H1 (cell line): ENCODE data around the gene UBTD2. TPM values are rescaled to one million over a fixed set of nuclear protein-coding genes. Genes with fewer than 3 reads are reported as not detected.
A peak's percentile ranks its signal among the peaks of the same experiment; 100 is the strongest.

Experiments used
- CTCF ChIA-PET: fragments of 300-600 bp; sonication (Branson Sonifier 250); formaldehyde crosslinking; loops from one replicate; lab custom pipeline; 2021; ENCODE audit not compliant: partially characterized antibody; lab: Charles Lee
- POLR2A ChIA-PET: fragments of 300-600 bp; sonication (Branson Sonifier 250); formaldehyde crosslinking; loops from one replicate; lab custom pipeline; 2021; ENCODE audit warnings: inconsistent platforms; ENCODE audit not compliant: partially characterized antibody; lab: Charles Lee
- DNase-seq, 2 experiments: peaks; one replicate each; pipeline versions ENCODE4 v3.0.0 to v3.0.0-alpha.2; 2010 to 2022; ENCODE audit warnings: low spot score in 2 of 2, low read depth in 1 of 2, mixed read lengths in 1 of 2
- FAIRE-seq: peaks from 2 replicates; lab custom pipeline; 2011; peaks lifted over from hg19 to GRCh38; lab: Jason Lieb, UNC
- H2AFZ ChIP-seq: 2 replicates; pipeline ENCODE4 v1.8.1; 2012; ENCODE audit warnings: low read length, inconsistent platforms
- H2AK5ac ChIP-seq: 2 replicates; pipeline ENCODE4 v1.6.1; 2013; ENCODE audit warnings: low read depth, low read length
- H2BK120ac ChIP-seq: replicated peaks from 2 replicates; pipeline ENCODE3; 2013; ENCODE audit warnings: low read depth, low read length, inconsistent platforms
- H2BK12ac ChIP-seq: 2 replicates; pipeline ENCODE4 v1.6.1; 2013; ENCODE audit warnings: low read depth, low read length
- H2BK15ac ChIP-seq: 2 replicates; pipeline ENCODE4 v1.6.1; 2013; ENCODE audit warnings: low read length
- H2BK20ac ChIP-seq: 2 replicates; pipeline ENCODE4 v1.6.1; 2013; ENCODE audit warnings: low read length
- H2BK5ac ChIP-seq: 2 replicates; pipeline ENCODE4 v1.6.1; 2013; ENCODE audit warnings: low read depth, low read length
- H3K14ac ChIP-seq: 2 replicates; pipeline ENCODE4 v1.6.1; 2013; ENCODE audit warnings: inconsistent platforms; ENCODE audit not compliant: insufficient read length
- H3K18ac ChIP-seq: 2 replicates; pipeline ENCODE4 v1.6.1; 2013; ENCODE audit warnings: low read length; ENCODE audit errors: extremely low read depth
- H3K23ac ChIP-seq: 2 replicates; pipeline ENCODE4 v1.6.1; 2013; ENCODE audit warnings: inconsistent platforms; ENCODE audit not compliant: insufficient read length
- H3K23me2 ChIP-seq: 2 replicates; pipeline ENCODE4 v1.6.1; 2013; ENCODE audit warnings: low read depth, low read length
- H3K27ac ChIP-seq: 2 replicates; pipeline ENCODE4 v1.6.1; 2011; ENCODE audit warnings: low read depth, low read length, inconsistent platforms
- H3K27me3 ChIP-seq, 4 experiments: replicated peaks in 1 of 4; 1 replicate in 1 of 4; 2 replicates in 3 of 4; pipeline versions ENCODE4 v1.6.1 to v1.8.1; 2011 to 2013; ENCODE audit warnings: low read length in 3 of 4, mild to moderate bottlenecking in 3 of 4, inconsistent platforms in 2 of 4, mixed read lengths in 2 of 4, moderate library complexity in 1 of 4; ENCODE audit not compliant: control insufficient read depth in 3 of 4, insufficient read depth in 3 of 4; ENCODE audit errors: extremely low read depth in 1 of 4
- H3K36me3 ChIP-seq, 4 experiments: 2 replicates each; pipeline versions ENCODE4 v1.6.1 to v1.8.1; 2011 to 2013; ENCODE audit warnings: mild to moderate bottlenecking in 4 of 4, low read length in 3 of 4, moderate library complexity in 2 of 4, control low read depth in 1 of 4, inconsistent platforms in 1 of 4; ENCODE audit not compliant: insufficient read depth in 4 of 4, control insufficient read depth in 2 of 4
- H3K4ac ChIP-seq: replicated peaks from 2 replicates; pipeline ENCODE3; 2013; ENCODE audit warnings: low read length, low read depth, mixed read lengths, inconsistent platforms; ENCODE audit not compliant: insufficient read length
- H3K4me1 ChIP-seq, 4 experiments: replicated peaks in 1 of 4; 1 replicate in 1 of 4; 2 replicates in 3 of 4; pipeline versions ENCODE4 v1.6.1 to v1.8.1; 2011 to 2013; ENCODE audit warnings: low read length in 3 of 4, inconsistent platforms in 2 of 4, mixed read lengths in 1 of 4; ENCODE audit not compliant: insufficient read depth in 4 of 4, control insufficient read depth in 3 of 4
- H3K4me2 ChIP-seq, 2 experiments: 2 replicates each; pipeline versions ENCODE4 v1.6.1 to v1.8.1; 2011 to 2013; ENCODE audit warnings: low read depth in 2 of 2, low read length in 2 of 2, control low read depth in 1 of 2, inconsistent platforms in 1 of 2, mild to moderate bottlenecking in 1 of 2; ENCODE audit not compliant: insufficient read depth in 1 of 2
- H3K4me3 ChIP-seq, 4 experiments: fragments of 200-600, 300-600 bp in 1 of 4; sonication (generic), shearing (Covaris generic), sonication (Bioruptor Twin) in 1 of 4; 2 replicates each; pipeline versions ENCODE4 v1.5.1 to v1.8.1; 2011 to 2016; ENCODE audit warnings: low read length in 4 of 4, low read depth in 3 of 4, control low read depth in 2 of 4, inconsistent platforms in 2 of 4, mild to moderate bottlenecking in 2 of 4, mixed read lengths in 1 of 4, moderate library complexity in 1 of 4; ENCODE audit not compliant: insufficient read depth in 2 of 4; ENCODE audit errors: extremely low read depth in 1 of 4
- H3K56ac ChIP-seq: replicated peaks from 2 replicates; pipeline ENCODE3; 2013; ENCODE audit warnings: low read depth, mild to moderate bottlenecking, mixed read lengths, low read length, inconsistent platforms; ENCODE audit not compliant: insufficient read length
- H3K79me1 ChIP-seq: 2 replicates; pipeline ENCODE4 v1.6.1; 2013; ENCODE audit warnings: low read depth, low read length, control low read depth
- H3K79me2 ChIP-seq, 2 experiments: 2 replicates each; pipeline versions ENCODE4 v1.6.1 to v1.8.1; 2012 to 2013; ENCODE audit warnings: low read length in 2 of 2, mild to moderate bottlenecking in 2 of 2, inconsistent platforms in 1 of 2; ENCODE audit not compliant: insufficient read depth in 2 of 2, control insufficient read depth in 1 of 2
- H3K9ac ChIP-seq, 4 experiments: replicated peaks in 1 of 4; 1 replicate in 1 of 4; 2 replicates in 3 of 4; pipeline versions ENCODE4 v1.6.1 to v1.8.1; 2011 to 2013; ENCODE audit warnings: low read depth in 3 of 4, low read length in 3 of 4, control low read depth in 2 of 4, mild to moderate bottlenecking in 2 of 4, moderate library complexity in 2 of 4, inconsistent platforms in 1 of 4; ENCODE audit errors: extremely low read depth in 1 of 4
- H3K9me3 ChIP-seq, 2 experiments: 2 replicates each; pipeline versions ENCODE4 v1.6.1 to v1.8.1; 2012 to 2013; ENCODE audit warnings: mild to moderate bottlenecking in 2 of 2, moderate library complexity in 2 of 2, control low read depth in 1 of 2, inconsistent platforms in 1 of 2, low read depth in 1 of 2, low read length in 1 of 2, mixed read lengths in 1 of 2; ENCODE audit not compliant: insufficient read depth in 2 of 2
- H4K20me1 ChIP-seq, 2 experiments: replicated peaks in 1 of 2; 2 replicates each; pipeline versions ENCODE3 to v1.8.1; 2011 to 2013; ENCODE audit warnings: inconsistent platforms in 2 of 2, low read length in 2 of 2, mild to moderate bottlenecking in 1 of 2; ENCODE audit not compliant: insufficient read depth in 2 of 2, control insufficient read depth in 1 of 2
- H4K5ac ChIP-seq: 2 replicates; pipeline ENCODE4 v1.6.1; 2013; ENCODE audit warnings: low read length, low read depth, mixed read lengths, inconsistent platforms; ENCODE audit not compliant: insufficient read length
- H4K8ac ChIP-seq: 2 replicates; pipeline ENCODE4 v1.8.0; 2013; ENCODE audit warnings: mild to moderate bottlenecking, moderate library complexity, low read length, inconsistent platforms; ENCODE audit not compliant: insufficient read depth; ENCODE audit errors: extremely low read depth
- H4K91ac ChIP-seq: replicated peaks from 2 replicates; pipeline ENCODE3; 2013; ENCODE audit warnings: low read length, mixed read lengths, inconsistent platforms; ENCODE audit not compliant: insufficient read length
- ASH2L ChIP-seq: fragments of 200-600, 300-600 bp; sonication (generic); IDR thresholded peaks from one replicate; pipeline ENCODE4 v1.7.1; 2017; ENCODE audit warnings: low read length
- EGR1 ChIP-seq: IDR thresholded peaks from 2 replicates; pipeline ENCODE4 v1.6.1; 2011; ENCODE audit warnings: low read depth, low read length, borderline replicate concordance
- EP300 ChIP-seq, 2 experiments: IDR thresholded peaks; 1 replicate in 1 of 2; 2 replicates in 1 of 2; pipeline ENCODE4 v1.6.1; 2011 to 2012; ENCODE audit warnings: low read depth in 2 of 2, low read length in 2 of 2, mild to moderate bottlenecking in 2 of 2, borderline replicate concordance in 1 of 2, inconsistent platforms in 1 of 2, moderate library complexity in 1 of 2
- KDM1A ChIP-seq: fragments of 200-600, 300-600 bp; sonication (generic); IDR thresholded peaks from 2 replicates; pipeline ENCODE4 v1.7.1; 2016; ENCODE audit warnings: mild to moderate bottlenecking, low read length, borderline replicate concordance
- SIX5 ChIP-seq: IDR thresholded peaks from 2 replicates; pipeline ENCODE4 v1.6.1; 2011; ENCODE audit warnings: mild to moderate bottlenecking, low read depth, low read length
- TCF12 ChIP-seq: IDR thresholded peaks from 2 replicates; pipeline ENCODE4 v1.6.1; 2011; ENCODE audit warnings: low read depth, mild to moderate bottlenecking, low read length
- YY1 ChIP-seq: IDR thresholded peaks from 2 replicates; pipeline ENCODE4 v1.6.1; 2011; ENCODE audit warnings: low read depth, mild to moderate bottlenecking, low read length
- WGBS, 2 experiments: shearing (Covaris generic) in 1 of 2; methylation state at CpG; one replicate each; pipeline versions ENCODE4 v1.1.6 to v1.1.7; 2013 to 2015; ENCODE audit warnings: low lambda C conversion rate in 2 of 2, mixed read lengths in 2 of 2, inconsistent platforms in 1 of 2, low coverage in 1 of 2, missing lambda C conversion rate in 1 of 2; ENCODE audit not compliant: insufficient replicate concordance in 2 of 2, insufficient coverage in 1 of 2, insufficient read length in 1 of 2; ENCODE audit errors: extremely low coverage in 1 of 2, missing lambda C conversion rate in 1 of 2; 5-methylcytosine and 5-hydroxymethylcytosine counted together
- polyA plus RNA-seq, 7 experiments: library from polyadenylated mRNA; depleted of rRNA in 3 of 7; stranded (reverse) in 5 of 7; unstranded in 2 of 7; fragments of >200 nt in 5 of 7; fragments of 200-250 nt in 2 of 7; gene quantifications; 1 replicate in 5 of 7; 2 replicates in 1 of 7; 4 replicates in 1 of 7; pipeline versions ENCODE4 v1.2.1 to v1.2.3, GENCODE V29; 2011 to 2013; ENCODE audit warnings: missing spikeins in 2 of 7, mixed read lengths in 2 of 7
- total RNA-seq: library from RNA; stranded (reverse); fragmentation: NEBNext Ultra II Directional; extraction: Animal tissue kit (Norgen Biotek cat#: 25700); gene quantifications from 2 replicates; pipeline ENCODE4 v1.2.1, GENCODE V29; 2021
- TF ChIP-seq, protein P1 (sequence below), 3 experiments: IDR thresholded peaks; 1 replicate in 2 of 3; 2 replicates in 1 of 3; pipeline versions ENCODE4 v1.5.1 to v1.6.1; 2011; ENCODE audit warnings: low read length in 3 of 3, mild to moderate bottlenecking in 3 of 3, inconsistent platforms in 2 of 3, low read depth in 1 of 3, moderate library complexity in 1 of 3; ENCODE audit not compliant: insufficient read depth in 1 of 3; ENCODE audit errors: control extremely low read depth in 1 of 3

Gene UBTD2
- total and polyA plus RNA-seq, 2 of the 8 experiments (the other 6 are each of a cell fraction or from before 2014, with no cell fraction given) = 14.5 to 39.2 TPM

DNA sequence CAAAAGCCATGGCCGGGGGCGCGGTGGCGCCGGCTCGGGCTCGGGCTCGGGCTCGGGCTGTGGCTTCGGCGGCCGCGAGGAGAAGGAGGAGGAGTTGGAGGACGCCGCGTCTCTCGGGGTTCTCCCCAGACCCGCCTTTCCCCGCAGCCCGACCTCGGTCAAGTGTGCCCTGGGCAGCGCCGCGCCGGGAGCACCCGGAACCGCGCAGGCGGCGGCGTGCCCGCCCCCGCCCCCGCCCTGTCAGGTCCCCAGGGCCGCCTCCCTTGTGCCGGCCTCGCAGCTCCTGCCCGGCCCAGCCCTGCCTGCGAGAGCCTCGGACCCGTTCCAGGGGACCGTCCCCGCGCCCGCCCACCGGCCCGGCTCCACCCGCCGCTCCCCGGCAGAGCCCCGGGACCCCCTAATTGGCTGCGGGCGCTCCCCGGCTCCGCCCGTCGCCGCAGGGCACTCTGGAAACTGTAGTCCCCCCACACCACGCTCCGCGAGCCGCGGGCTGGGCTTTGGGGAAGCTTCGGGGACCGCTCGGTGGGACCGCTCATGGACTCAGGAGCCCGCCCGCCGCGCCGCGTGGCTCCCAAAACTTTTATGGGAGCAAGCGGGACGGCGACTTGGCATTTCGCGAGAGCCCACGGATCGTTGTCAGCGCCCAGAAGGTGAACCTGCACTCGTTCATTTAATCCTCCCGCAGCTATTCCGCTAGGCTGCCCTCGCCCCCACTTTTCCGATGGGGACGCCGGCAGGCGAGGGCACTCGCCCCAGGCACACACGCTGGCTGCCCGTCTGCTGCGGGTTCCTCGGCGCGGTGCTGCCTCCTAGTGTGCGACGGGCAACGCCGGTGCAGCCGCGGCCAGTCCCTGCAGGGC, 95.3 kb downstream of the UBTD2 start, which contains the start of gene STK10:
Gene STK10, minus strand, starts transcription at position 192 of the 860 bp plus-strand sequence. Its CDS starts 182 bp downstream, at position 10.
- Histone ChIP-seq H3K14ac (no peak within 1 kb of the TSS), H3K4me3 (peak within 1 kb of the TSS; percentile 61 to 84 (median 79)), H4K8ac (peak within 1 kb of the TSS; percentile 58), H4K5ac (peak within 1 kb of the TSS; percentile 62), H2AFZ (no peak within 1 kb of the TSS; the same call in 1 of the 2 replicates), H3K4ac (peak within 1 kb of the TSS; percentile 53), H3K36me3 (no peaks in the 10 kb centered on the region), H3K79me2 (0 out of 4 replicates have a peak, but pooled peaks cover 0 to 4% of the 10 kb centered on the region in 2 experiments), H2AK5ac (no peak within 1 kb of the TSS), H2BK20ac (no peak within 1 kb of the TSS), H3K56ac (peak within 1 kb of the TSS; percentile 73), H4K20me1 (peaks cover 0 to 6% of the 10 kb centered on the region in 2 experiments), H3K23ac (no peak within 1 kb of the TSS), H3K9ac (peak within 1 kb of the TSS; percentile 19 to 53 (median 38); a peak in 5 of 7 replicates), H3K18ac (peak within 1 kb of the TSS; percentile 83), H2BK12ac (no peak within 1 kb of the TSS), H2BK120ac (no peak within 1 kb of the TSS), H3K9me3 (no peaks in the 10 kb centered on the region), H2BK15ac (no peak within 1 kb of the TSS), H3K79me1 (peaks cover 3% of the 10 kb centered on the region; the same call in 1 of the 2 replicates), H3K27ac (no peak within 1 kb of the TSS), H3K4me1 (peaks cover 0 to 4% (median 1%) of the 10 kb centered on the region in 4 experiments; a peak in 3 of 7 replicates), H3K4me2 (peak within 1 kb of the TSS; percentile 71 to 86), H2BK5ac (peak within 1 kb of the TSS; percentile 40; the same call in 1 of the 2 replicates), H3K27me3 (no peaks in the 10 kb centered on the region; a peak in 1 of 7 replicates), H4K91ac (no peak within 1 kb of the TSS), H3K23me2 (peaks cover 14% of the 10 kb centered on the region)
- ChIA-PET POLR2A (interaction anchor here (0.7 to 4.9 kb wide), 7 partner anchors 9 to 182 kb away, joined by 3 to 27 read pairs (median 5); partner anchors contain the start of gene FBXW11), CTCF (interaction anchor here (0.7 to 2.9 kb wide), 26 partner anchors 9 to 276 kb away, joined by 3 to 15 read pairs (median 4); no protein-coding TSS in a partner anchor)
- FAIRE-seq (no peak), DNase-seq (peak in 1 of 2 experiments; percentile 93)
- WGBS, 2 experiments = 1% methylated on average over 43 of the region's 102 CpGs; no CpG with 5 or more reads in 1 of the 2 experiments
- TF ChIP-seq EP300 (IDR thresholded peaks at IDR 0.05; ENCODE audit: borderline replicate concordance in 1 of 2, low read depth in 2 of 2, low read length in 2 of 2) (peak in 1 of 2 experiments; percentile 91; a peak in 1 of 3 replicates), YY1 (peak; percentile 36; the same call in 1 of the 2 replicates), EGR1 (peak; percentile 62; the same call in 1 of the 2 replicates), KDM1A (peak; percentile 87), ASH2L (peak; percentile 29), TCF12 (no peak), SIX5 (peak; percentile 32; the same call in 1 of the 2 replicates)
- TF ChIP-seq, protein P1, sequence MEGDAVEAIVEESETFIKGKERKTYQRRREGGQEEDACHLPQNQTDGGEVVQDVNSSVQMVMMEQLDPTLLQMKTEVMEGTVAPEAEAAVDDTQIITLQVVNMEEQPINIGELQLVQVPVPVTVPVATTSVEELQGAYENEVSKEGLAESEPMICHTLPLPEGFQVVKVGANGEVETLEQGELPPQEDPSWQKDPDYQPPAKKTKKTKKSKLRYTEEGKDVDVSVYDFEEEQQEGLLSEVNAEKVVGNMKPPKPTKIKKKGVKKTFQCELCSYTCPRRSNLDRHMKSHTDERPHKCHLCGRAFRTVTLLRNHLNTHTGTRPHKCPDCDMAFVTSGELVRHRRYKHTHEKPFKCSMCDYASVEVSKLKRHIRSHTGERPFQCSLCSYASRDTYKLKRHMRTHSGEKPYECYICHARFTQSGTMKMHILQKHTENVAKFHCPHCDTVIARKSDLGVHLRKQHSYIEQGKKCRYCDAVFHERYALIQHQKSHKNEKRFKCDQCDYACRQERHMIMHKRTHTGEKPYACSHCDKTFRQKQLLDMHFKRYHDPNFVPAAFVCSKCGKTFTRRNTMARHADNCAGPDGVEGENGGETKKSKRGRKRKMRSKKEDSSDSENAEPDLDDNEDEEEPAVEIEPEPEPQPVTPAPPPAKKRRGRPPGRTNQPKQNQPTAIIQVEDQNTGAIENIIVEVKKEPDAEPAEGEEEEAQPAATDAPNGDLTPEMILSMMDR (IDR thresholded peaks at IDR 0.05; ENCODE audit: control extremely low read depth in 1 of 3, insufficient read depth in 1 of 3, low read depth in 1 of 3, low read length in 3 of 3) = peak; percentile 86 to 94 (median 86)
